Prostate gland (tissue), 2 donors: ENCODE measurements around the gene TAS2R31.

ENCODE experiments used
- POLR2A ChIP-seq: fragments of 450-650 bp; IDR thresholded peaks from one replicate; pipeline ENCODE4 v1.6.1; 2016; ENCODE audit warnings: antibody characterized with exemption, mild to moderate bottlenecking
- POLR2AphosphoS5 ChIP-seq: sonication (generic); formaldehyde crosslinking; IDR thresholded peaks from one replicate; pipeline ENCODE4 v1.6.1; 2017; ENCODE audit warnings: antibody characterized with exemption
- TF ChIP-seq, protein P1 (sequence below), 4 experiments: fragments of 200-600 bp in 2 of 4; fragments of 450-650 bp in 2 of 4; sonication (generic) in 2 of 4; IDR thresholded peaks; 1 replicate in 3 of 4; 2 replicates in 1 of 4; pipeline ENCODE4 v1.5.1; 2016 to 2019; ENCODE audit warnings: antibody characterized with exemption in 4 of 4, mild to moderate bottlenecking in 2 of 4, moderate library complexity in 2 of 4

DNA sequence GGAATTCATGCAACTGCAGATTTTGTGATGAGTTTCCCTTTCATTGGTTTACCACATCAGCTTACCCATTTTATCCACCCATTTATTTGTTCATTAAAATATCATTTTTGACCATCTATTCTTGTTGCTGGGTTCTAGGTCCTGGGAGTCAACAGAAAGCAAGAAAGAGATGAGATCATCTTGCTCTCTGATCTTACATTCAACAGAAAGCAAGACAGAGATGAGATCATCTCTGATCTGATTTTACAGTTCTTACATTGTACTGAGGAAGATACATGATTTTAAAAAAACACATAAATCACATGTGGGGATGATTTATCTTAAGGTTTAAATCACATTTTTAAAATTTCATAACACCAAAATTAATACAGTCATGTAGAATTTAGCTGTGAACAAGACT is 28.6 kb upstream of the TAS2R31 start:
- TF ChIP-seq, protein P1, sequence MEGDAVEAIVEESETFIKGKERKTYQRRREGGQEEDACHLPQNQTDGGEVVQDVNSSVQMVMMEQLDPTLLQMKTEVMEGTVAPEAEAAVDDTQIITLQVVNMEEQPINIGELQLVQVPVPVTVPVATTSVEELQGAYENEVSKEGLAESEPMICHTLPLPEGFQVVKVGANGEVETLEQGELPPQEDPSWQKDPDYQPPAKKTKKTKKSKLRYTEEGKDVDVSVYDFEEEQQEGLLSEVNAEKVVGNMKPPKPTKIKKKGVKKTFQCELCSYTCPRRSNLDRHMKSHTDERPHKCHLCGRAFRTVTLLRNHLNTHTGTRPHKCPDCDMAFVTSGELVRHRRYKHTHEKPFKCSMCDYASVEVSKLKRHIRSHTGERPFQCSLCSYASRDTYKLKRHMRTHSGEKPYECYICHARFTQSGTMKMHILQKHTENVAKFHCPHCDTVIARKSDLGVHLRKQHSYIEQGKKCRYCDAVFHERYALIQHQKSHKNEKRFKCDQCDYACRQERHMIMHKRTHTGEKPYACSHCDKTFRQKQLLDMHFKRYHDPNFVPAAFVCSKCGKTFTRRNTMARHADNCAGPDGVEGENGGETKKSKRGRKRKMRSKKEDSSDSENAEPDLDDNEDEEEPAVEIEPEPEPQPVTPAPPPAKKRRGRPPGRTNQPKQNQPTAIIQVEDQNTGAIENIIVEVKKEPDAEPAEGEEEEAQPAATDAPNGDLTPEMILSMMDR (IDR thresholded peaks at IDR 0.05) = no peak
- TF ChIP-seq POLR2A (no peak), POLR2AphosphoS5 (no peak)
